Gastrocnemius medialis (tissue), 4 donors: ENCODE results near the gene UPB1. TPM values are rescaled to one million over a fixed set of nuclear protein-coding genes. Genes with fewer than 3 reads are reported as not detected.
"Not testable (repeated sequence)": the region's sequence is repeated elsewhere in the genome, so short reads cannot be mapped to it uniquely, and the experiment has no call there.

ENCODE experiments used
- ATAC-seq, 2 donors: fragments of 150-250 bp; one replicate each; pipeline ENCODE4 v1.9.1; 2016
- DNase-seq, 2 donors: peaks; one replicate each; pipeline ENCODE4 v3.0.0-alpha.2; 2019
- H3K27ac ChIP-seq, 4 donors: fragments of 200-600 bp; sonication (generic); 1 replicate in 1 of 4; 2 replicates in 3 of 4; pipeline ENCODE4 v1.5.1; 2016 to 2018; ENCODE audit warnings: mild to moderate bottlenecking in 2 of 4, moderate library complexity in 1 of 4
- H3K27me3 ChIP-seq, 3 donors: fragments of 200-600 bp; sonication (generic) in 2 of 3; 1 replicate in 1 of 3; 2 replicates in 2 of 3; pipeline versions ENCODE4 v1.5.1 to v1.6.0; 2016 to 2019; ENCODE audit warnings: mild to moderate bottlenecking in 1 of 3, moderate library complexity in 1 of 3
- H3K36me3 ChIP-seq, 2 donors: fragments of 200-600 bp; sonication (generic) in 1 of 2; one replicate each; pipeline ENCODE4 v1.5.1; 2017 to 2018
- H3K4me1 ChIP-seq, 2 donors: fragments of 200-600 bp; sonication (generic) in 1 of 2; one replicate each; pipeline ENCODE4 v1.5.1; 2016 to 2017; ENCODE audit warnings: mild to moderate bottlenecking in 2 of 2
- H3K4me3 ChIP-seq, 4 donors: fragments of 200-600 bp; sonication (generic) in 3 of 4; 1 replicate in 1 of 4; 2 replicates in 3 of 4; pipeline ENCODE4 v1.5.1; 2016 to 2019; ENCODE audit warnings: mild to moderate bottlenecking in 2 of 4
- H3K9me3 ChIP-seq, 3 donors: fragments of 200-600 bp; sonication (generic) in 2 of 3; 1 replicate in 1 of 3; 2 replicates in 2 of 3; pipeline ENCODE4 v1.5.1; 2016 to 2019
- CTCF ChIP-seq, 5 experiments: fragments of 450-650 bp in 3 of 5; fragments of 200-600 bp in 2 of 5; sonication (generic) in 2 of 5; IDR thresholded peaks in 4 of 5; conservative IDR thresholded peaks in 1 of 5; 1 replicate in 4 of 5; 2 replicates in 1 of 5; pipeline ENCODE4 v1.5.1; 2016 to 2019; ENCODE audit warnings: antibody characterized with exemption in 5 of 5, mild to moderate bottlenecking in 3 of 5, moderate library complexity in 3 of 5
- POLR2A ChIP-seq, 2 donors: fragments of 450-650 bp; IDR thresholded peaks; one replicate each; pipeline ENCODE4 v1.6.1; 2017; ENCODE audit warnings: antibody characterized with exemption in 2 of 2, mild to moderate bottlenecking in 2 of 2, moderate library complexity in 2 of 2
- in situ Hi-C, 4 donors: fragments of 200-750 bp; cut with MboI; loops; one replicate each; pipeline versions ENCODE4 v1.15.0 to v1.8.0; 2017; ENCODE audit warnings: low sequenced_read_pairs in 4 of 4
- intact Hi-C: fragments of 100-400 bp; cut with DNase I; formaldehyde crosslinking; loops from one replicate; pipeline ENCODE4 v1.15.1; 2023; ENCODE audit warnings: low total_unique reads
- total RNA-seq, 4 donors: library from RNA; depleted of rRNA; stranded (reverse); fragments of >200 nt; gene quantifications; one replicate each; pipeline versions ENCODE4 v1.1.0 to v1.2.3, GENCODE V29; 2016

Gene UPB1
- total RNA-seq, 4 donors from 2014 or later, result 0.20 to 0.25 (median 0.22) TPM

GRCh38 chr22:24543185-24543601, 48.1 kb downstream of the UPB1 start:
- H3K36me3 ChIP-seq, result peaks cover 0 to 56% of the 10 kb centered on the region in 2 donors
- no peaks in the 10 kb centered on the region for H3K27me3 ChIP-seq
- no peak overlapping the region for H3K4me3 ChIP-seq
- in situ Hi-C loops (no loop called here), intact Hi-C loops (no loop called here)
- DNase-seq (no peak), ATAC-seq (no peak)
- no peaks in the 10 kb centered on the region for H3K9me3 ChIP-seq
- peaks cover 52 to 66% of the 10 kb centered on the region in 2 donors for H3K4me1 ChIP-seq
- no peak for TF ChIP-seq POLR2A (IDR thresholded peaks at IDR 0.05)
- TF ChIP-seq CTCF (IDR thresholded peaks at IDR 0.05 in 4 of 5, conservative IDR thresholded peaks at IDR 0.05 in 1 of 5), result no peak
- H3K27ac ChIP-seq, result peak overlapping the region; percentile 86 to 90 (median 89)

DNA sequence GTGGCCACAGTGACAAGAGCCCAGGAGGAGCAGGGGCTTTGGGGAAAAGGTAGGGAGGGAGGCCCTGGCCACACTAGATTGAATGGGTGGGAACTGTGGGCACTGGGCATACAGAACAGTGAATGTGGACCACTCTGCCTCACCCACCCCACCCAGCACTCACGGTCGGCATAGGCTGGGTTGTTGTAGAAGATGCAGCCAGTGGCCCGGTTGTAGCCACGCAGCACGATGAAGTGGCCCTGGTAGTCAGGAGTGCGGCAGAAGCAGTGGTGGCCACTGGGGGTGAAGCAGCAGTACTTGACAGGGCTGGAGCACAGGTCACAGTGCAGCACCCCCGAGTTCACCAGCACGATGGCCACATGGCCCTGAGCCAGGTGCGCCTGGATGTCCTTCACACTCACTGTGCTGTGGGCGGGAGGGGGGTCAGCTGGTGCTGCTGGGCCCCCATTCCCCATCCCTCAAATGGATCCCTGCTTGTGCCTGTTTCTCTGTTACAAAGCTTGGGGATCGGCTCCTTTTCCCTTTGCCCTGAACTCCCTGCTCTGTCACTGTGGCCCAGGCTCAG, 48.6 kb downstream of the UPB1 start:
- Histone ChIP-seq H3K27me3 (no peaks in the 10 kb centered on the region), H3K27ac (peak overlapping the region; percentile 86 to 90 (median 89)), H3K4me3 (no peak overlapping the region), H3K9me3 (no peaks in the 10 kb centered on the region), H3K4me1 (peaks cover 52 to 66% of the 10 kb centered on the region in 2 donors), H3K36me3 (peaks cover 0 to 61% of the 10 kb centered on the region in 2 donors)
- ATAC-seq (no peak), DNase-seq (no peak)
- intact Hi-C loops (no loop called here), in situ Hi-C loops (no loop called here)
- TF ChIP-seq POLR2A (IDR thresholded peaks at IDR 0.05), result no peak

- in situ Hi-C loops (no loop called here), intact Hi-C loops (no loop called here)
- H3K4me3 ChIP-seq, result no peak overlapping the region
- H3K4me1 ChIP-seq, result peaks cover 64% of the 10 kb centered on the region in 2 donors
- no peaks in the 10 kb centered on the region for H3K27me3 ChIP-seq
- no peak overlapping the region for H3K27ac ChIP-seq
- H3K9me3 ChIP-seq, result no peaks in the 10 kb centered on the region
- DNase-seq (no peak), ATAC-seq (no peak)
- H3K36me3 ChIP-seq, result peaks cover 0 to 35% of the 10 kb centered on the region in 2 donors
- TF ChIP-seq CTCF (IDR thresholded peaks at IDR 0.05 in 4 of 5, conservative IDR thresholded peaks at IDR 0.05 in 1 of 5) (no peak), POLR2A (IDR thresholded peaks at IDR 0.05) (no peak)
Measured at GRCh38 chr22:24548812-24549211, 53.7 kb downstream of the UPB1 start.

GRCh38 chr22:24550028-24550901, 55.1 kb downstream of the UPB1 start:
- DNase-seq (peak; percentile 29 to 55), ATAC-seq (no peak)
- peaks cover 54 to 59% of the 10 kb centered on the region in 2 donors for H3K4me1 ChIP-seq
- peaks cover 0 to 26% of the 10 kb centered on the region in 2 donors for H3K36me3 ChIP-seq
- H3K27ac ChIP-seq, result peak overlapping the region; percentile 68 to 99 (median 99)
- TF ChIP-seq CTCF (IDR thresholded peaks at IDR 0.05 in 4 of 5, conservative IDR thresholded peaks at IDR 0.05 in 1 of 5) (no peak), POLR2A (IDR thresholded peaks at IDR 0.05) (peak in 1 of 2 donors; percentile 15)
- no peaks in the 10 kb centered on the region for H3K9me3 ChIP-seq
- in situ Hi-C loops (no loop called here), intact Hi-C loops (no loop called here)
- H3K4me3 ChIP-seq, result no peak overlapping the region
- H3K27me3 ChIP-seq, result no peaks in the 10 kb centered on the region

GRCh38 chr22:24550902-24551435, 55.8 kb downstream of the UPB1 start:
- Histone ChIP-seq H3K27ac (peak overlapping the region; percentile 68 to 99 (median 99)), H3K4me1 (peaks cover 48 to 55% of the 10 kb centered on the region in 2 donors), H3K36me3 (peaks cover 0 to 26% of the 10 kb centered on the region in 2 donors), H3K27me3 (no peaks in the 10 kb centered on the region), H3K4me3 (no peak overlapping the region), H3K9me3 (no peaks in the 10 kb centered on the region)
- in situ Hi-C loops (no loop called here), intact Hi-C loops (no loop called here)
- TF ChIP-seq CTCF (IDR thresholded peaks at IDR 0.05 in 4 of 5, conservative IDR thresholded peaks at IDR 0.05 in 1 of 5), result no peak
- no peak for TF ChIP-seq POLR2A (IDR thresholded peaks at IDR 0.05)
- ATAC-seq (no peak), DNase-seq (no peak)

- H3K27me3 ChIP-seq, intact Hi-C loops, DNase-seq, H3K9me3 ChIP-seq, in situ Hi-C loops, ATAC-seq: not testable (repeated sequence)
- H3K36me3 ChIP-seq, result peaks cover 0 to 13% of the 10 kb centered on the region in 2 donors
- H3K27ac ChIP-seq, result peak overlapping the region; percentile 96 to 99 (median 99)
- peak overlapping the region in 2 of 4 donors; percentile 6 to 97 for H3K4me3 ChIP-seq
- peaks cover 62 to 69% of the 10 kb centered on the region in 2 donors for H3K4me1 ChIP-seq
Measured at GRCh38 chr22:24552503-24553286, 57.6 kb downstream of the UPB1 start.
